Mesenteric fat pad (tissue), 1 donor: ENCODE results near the gene SEC16A. TPM values are rescaled to one million over a fixed set of nuclear protein-coding genes. Genes with fewer than 3 reads are reported as not detected.
"Not testable (repeated sequence)": the region's sequence is repeated elsewhere in the genome, so short reads cannot be mapped to it uniquely, and the experiment has no call there.

Experiments
- DNase-seq: peaks from one replicate; pipeline ENCODE4 v3.0.0-alpha.2; 2020; ENCODE audit warnings: low spot score
- total RNA-seq: library from RNA; stranded (reverse); fragmentation: NEBNext Ultra II Directional; extraction: Animal tissue kit (Norgen Biotek cat#: 25700); gene quantifications from one replicate; pipeline ENCODE4 v1.2.1, GENCODE V29; 2021
- donor health status: DM: yes; HTN: yes; CAD: no.

The SEC16A gene
- total RNA-seq, 1 donor from 2014 or later = 71.8 TPM

- no peak for DNase-seq
Observed at GRCh38 chr9:136423432-136424146, 59.3 kb downstream of the SEC16A start.

- no peak for DNase-seq
Observed at GRCh38 chr9:136422876-136423275, 60.0 kb downstream of the SEC16A start.

GRCh38 chr9:136421791-136422190 is 61.0 kb downstream of the SEC16A start:
- no peak for DNase-seq

- no peak for DNase-seq
Observed at GRCh38 chr9:136419092-136419420, 63.8 kb downstream of the SEC16A start.

GRCh38 chr9:136418182-136419091 is 64.4 kb downstream of the SEC16A start:
- no peak for DNase-seq

GRCh38 chr9:136416914-136417313 is 65.9 kb downstream of the SEC16A start:
- no peak for DNase-seq

GRCh38 chr9:136416427-136416826 is 66.4 kb downstream of the SEC16A start:
- DNase-seq = no peak

GRCh38 chr9:136412962-136413361 is 69.9 kb downstream of the SEC16A start:
- DNase-seq = no peak

- DNase-seq = no peak
Observed at GRCh38 chr9:136411378-136411777, 71.5 kb downstream of the SEC16A start.

GRCh38 chr9:136410500-136411287 is 72.1 kb downstream of the SEC16A start, which contains the start of the genes ENTR1 and PMPCA:
ENTR1 (minus strand) TSS chr9:136410614; CDS start chr9:136410397, 217 bp downstream.
PMPCA (plus strand) TSS chr9:136410658; CDS start chr9:136410669, 11 bp downstream.
- DNase-seq = peak; percentile 98

- no peak for DNase-seq
Observed at GRCh38 chr9:136409557-136410455, 73.0 kb downstream of the SEC16A start.

- no peak for DNase-seq
Observed at GRCh38 chr9:136407911-136408310, 74.9 kb downstream of the SEC16A start.

GRCh38 chr9:136407061-136407460 is 75.8 kb downstream of the SEC16A start:
- DNase-seq = not testable (repeated sequence)

- not testable (repeated sequence) for DNase-seq
Observed at GRCh38 chr9:136405904-136406303, 76.9 kb downstream of the SEC16A start.

- no peak for DNase-seq
Observed at GRCh38 chr9:136405481-136405880, 77.4 kb downstream of the SEC16A start.

GRCh38 chr9:136404801-136405136 is 78.1 kb downstream of the SEC16A start:
- no peak for DNase-seq

- no peak for DNase-seq
Observed at GRCh38 chr9:136403915-136404800, 78.7 kb downstream of the SEC16A start.

GRCh38 chr9:136403538-136403914 is 79.3 kb downstream of the SEC16A start:
- DNase-seq = no peak

- no peak for DNase-seq
Observed at GRCh38 chr9:136402067-136402466, 80.8 kb downstream of the SEC16A start.
